Activated naive CD4-positive, alpha-beta T cell treated with Interleukin-2 at 50 U/mL for 16 hours (primary cell): ENCODE results near the gene GPSM3.
"Not testable (repeated sequence)": the region's sequence is repeated elsewhere in the genome, so short reads cannot be mapped to it uniquely, and the experiment has no call there.

ENCODE experiments used
- DNase-seq: peaks from one replicate; pipeline ENCODE4 v3.0.0-alpha.2; 2020

GPSM3 gene

DNA sequence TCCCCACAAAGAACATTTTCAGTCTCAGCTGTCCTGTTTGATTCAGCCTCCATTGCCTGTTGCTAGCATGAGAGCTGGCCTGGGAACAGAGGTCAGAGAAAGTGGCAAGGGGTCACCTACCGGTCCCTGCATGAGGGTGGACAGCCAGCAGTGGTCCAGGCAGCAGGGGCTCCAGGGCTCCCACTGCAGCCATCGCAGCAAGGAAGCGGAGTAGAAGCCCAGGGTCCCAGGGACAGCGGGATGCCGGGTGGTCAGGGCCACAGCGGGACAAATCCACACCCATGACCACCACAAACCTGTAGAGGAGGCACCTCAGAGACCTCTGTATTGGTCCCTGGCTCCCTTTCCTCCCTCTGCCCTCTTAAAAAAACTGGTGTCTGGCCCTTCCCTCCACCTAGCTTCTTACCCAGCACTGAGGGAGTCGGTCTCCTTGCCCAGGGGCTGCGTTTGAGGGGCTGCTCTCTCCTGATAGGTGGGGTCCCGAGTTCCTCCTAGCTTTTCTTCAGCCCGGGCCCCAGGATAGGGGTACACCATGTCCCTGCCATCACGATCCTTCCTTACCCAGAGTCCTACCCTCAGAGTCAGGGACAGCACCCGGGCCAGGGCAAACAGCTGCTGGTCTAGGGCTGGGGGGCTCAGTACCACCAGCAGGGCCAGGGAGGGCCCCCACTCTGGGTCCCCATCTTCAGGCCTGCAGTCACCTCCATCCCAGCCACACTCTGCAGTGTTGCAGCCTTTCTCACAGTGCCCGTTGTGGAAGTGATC is 8.4 kb upstream of the GPSM3 start:
- no peak for DNase-seq

DNA sequence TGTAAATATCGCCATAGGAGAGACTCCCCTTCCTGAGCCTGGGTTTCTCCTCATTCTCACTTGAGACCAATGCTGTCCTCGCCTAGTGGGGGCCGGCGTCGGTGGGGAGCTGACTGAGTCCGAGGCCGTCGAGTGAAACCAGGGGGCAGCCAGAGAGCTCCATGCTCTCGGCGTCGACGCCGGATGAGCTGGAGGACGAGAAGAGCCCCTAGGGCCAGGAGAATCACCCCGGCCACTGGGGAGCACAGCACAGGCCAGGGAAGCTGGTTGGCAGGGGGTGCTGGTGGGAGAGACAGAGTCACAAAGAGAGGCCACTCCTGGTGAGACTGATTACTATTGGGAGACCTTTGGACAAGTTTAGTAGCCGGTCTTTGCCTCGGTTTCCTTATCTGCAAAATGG is 6.4 kb upstream of the GPSM3 start:
- DNase-seq = no peak

DNA sequence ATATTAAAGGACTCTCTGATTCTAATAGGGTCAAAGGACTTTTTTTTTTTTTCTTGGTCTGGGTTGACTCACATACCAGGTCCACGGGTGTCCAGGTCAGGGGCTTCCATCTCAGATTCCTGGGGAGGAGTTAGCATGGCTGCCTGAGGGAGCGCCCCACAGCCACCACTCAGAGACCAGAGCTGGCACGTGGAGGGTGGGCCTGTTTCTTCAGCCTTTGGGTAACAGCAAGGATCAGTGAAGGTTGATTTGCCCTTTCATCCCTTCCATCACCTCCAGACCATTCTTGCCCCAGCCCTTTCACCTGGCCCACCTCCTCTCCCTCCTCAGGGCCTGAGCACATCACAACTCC is 5.9 kb upstream of the GPSM3 start:
- DNase-seq = no peak

DNA sequence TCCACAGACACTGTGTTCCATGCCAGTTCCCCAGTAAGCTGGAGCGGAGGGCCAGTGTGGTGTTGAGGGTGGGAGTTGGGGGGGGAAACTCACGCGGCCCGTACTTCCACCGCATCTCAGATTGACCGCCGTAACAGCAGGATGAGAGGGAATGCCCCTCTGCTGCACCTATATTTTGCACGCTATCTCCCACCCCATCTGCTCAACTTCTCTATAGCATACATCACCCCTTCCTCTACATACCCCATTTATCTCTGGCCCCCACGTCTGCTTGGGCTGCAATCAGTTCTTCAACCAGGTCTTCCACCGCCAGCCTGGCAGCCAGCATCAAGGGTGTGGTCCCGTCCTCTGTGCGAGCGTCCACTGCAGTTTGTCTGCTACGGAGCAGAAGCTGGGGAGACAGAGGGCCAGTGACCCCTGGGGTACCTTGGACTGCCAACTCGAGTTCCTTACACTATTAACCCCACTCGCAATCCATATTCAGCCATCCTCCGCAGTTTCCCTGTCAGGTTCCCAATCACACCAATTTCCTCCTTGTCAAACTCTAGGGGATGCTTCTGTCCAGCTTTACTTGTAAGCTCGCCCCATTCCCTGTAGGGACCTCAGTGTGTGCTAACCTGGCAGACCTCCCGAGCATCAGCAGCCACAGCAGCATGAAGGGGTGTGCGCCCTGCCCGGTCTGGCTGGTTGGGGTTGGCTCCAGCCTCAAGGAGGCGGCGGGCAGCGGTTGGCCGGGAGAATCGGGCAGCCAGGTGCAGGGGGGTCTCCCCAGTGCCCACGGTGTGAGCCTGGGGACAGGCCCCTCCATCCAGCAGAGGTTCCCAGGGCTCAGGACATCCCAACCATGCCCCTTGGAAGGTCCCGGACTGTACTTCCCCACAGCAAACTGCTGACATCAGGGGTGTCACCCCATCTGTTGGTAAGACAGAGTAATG is 4.5 kb upstream of the GPSM3 start:
- no peak for DNase-seq

DNA sequence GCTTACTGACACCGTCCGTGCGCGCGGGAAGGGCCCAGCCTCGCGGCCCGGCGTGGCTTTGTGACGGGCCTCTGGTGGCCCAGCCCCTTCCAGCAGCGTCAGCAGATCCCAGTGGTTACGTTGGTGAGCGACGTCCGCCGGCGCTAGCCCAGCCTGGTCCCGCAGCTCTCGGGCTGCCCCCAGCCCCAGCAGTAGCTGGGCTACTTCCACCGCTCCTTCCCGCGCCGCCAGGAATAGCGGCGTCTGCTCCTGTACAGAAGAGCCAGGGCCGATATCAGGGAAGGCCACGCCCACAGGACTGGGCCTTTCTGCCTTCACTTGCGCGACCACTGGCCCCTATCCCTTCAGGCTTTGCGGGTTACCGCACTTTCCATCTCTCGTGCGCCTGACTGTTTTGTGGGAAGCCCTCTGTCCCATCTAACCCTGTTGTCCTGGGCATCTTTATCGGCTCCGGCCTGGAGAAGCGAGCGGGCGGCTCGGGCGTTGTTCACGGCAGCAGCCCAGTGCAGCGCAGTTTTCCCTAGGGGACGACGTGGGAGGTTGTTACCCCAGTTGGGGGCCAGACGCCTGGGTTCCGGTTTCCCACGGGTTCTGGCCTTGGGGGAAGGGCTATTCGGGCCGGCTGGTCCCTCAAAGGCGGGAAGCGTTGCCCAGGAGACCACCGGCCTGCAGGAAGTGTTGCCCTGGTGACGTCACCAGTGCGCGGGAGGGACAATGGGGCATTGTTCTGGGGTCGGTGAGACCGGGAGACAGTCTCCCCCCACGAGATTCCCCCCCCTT is 3.6 kb upstream of the GPSM3 start:
- DNase-seq = peak; percentile 59

DNA sequence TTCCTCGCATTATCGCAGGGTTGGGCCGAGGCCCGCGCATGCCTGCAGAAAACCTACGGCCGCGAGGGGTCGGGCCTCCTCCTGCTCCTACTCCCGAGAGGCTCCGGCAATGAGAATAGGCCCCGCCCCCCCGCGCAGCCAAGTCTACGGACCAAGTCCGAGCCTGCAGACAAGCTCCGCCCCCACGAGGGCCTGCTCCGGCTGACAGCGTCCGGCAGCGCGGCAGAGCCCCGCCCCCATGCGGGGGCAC is 3.1 kb upstream of the GPSM3 start:
- DNase-seq = peak; percentile 100

DNA sequence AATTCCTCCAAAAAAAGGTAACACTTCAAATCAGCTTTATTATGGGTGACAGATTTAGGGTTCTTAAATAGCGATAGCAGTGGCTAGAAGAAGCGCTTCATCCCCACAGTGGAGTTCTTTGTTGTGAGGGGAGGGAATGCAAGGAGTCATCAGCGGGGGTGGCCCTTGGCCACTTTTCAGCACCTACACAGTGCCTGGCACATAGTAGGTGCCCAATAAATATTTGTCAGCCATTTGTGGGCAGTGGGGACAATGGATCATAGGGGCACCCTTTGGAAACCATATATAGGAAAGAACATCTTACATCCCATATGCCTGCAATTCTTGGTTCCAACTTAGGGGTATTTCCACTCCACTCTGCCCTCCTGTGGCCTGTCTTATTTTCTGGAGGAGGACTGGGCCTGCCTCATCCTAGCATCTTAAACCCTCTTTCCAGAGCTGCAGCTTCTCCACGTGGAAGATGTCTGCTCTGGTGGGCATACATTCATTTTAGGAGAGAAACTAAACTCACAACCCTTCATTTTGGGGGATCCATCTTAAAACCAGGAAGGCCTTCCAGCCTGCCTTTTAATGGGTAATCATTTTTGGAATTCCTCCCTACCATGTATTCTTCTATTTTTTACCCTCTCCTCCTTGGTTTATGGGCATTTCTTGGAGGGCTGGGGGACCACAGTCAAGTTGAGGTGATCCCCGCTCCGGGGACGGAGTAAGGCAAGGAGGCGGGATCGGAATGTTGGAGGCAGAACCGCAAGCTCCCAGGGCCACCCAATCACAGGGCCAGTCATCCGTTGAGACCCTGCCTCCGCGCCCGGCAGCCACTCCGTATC is 2.6 kb upstream of the GPSM3 start:
- DNase-seq = peak; percentile 36

DNA sequence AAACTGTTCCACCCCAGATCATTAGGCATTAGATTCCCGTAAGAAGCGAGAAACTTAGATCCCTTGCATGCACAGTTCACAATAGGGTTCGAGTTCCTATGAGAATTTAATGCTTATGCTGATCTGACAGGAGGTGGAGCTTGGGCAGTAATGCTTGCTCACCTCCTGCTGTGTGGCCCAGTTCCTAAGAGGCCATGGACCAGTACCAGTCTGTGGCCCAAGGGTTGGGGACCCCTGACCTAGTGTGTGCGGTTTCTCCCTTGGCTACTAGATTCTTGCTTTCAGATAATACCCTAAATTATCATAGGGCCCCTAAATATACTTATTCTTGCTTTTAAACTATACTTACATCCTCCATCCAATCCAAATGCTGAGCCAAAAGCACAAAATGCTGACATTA is 1.9 kb upstream of the GPSM3 start:
- DNase-seq = no peak

DNA sequence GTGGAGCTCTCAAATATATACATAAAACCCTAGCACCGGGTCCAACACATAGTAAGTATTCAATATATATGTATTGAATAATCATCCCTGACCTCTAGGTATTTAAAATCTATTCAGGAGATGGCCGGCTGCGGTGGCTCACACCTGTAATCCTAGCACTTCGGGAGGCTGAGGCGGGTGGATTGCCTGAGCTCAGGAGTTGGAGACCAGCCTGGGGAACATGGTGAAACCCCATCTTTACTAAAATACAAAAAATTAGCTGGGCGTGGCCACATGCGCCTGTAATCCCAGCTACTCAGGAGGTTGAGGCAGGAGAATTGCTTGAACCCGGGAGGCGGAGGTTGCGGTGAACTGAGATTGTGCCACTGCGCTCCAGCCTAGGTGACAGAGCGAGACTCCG is 653 bp upstream of the GPSM3 start:
- DNase-seq = not testable (repeated sequence)

DNA sequence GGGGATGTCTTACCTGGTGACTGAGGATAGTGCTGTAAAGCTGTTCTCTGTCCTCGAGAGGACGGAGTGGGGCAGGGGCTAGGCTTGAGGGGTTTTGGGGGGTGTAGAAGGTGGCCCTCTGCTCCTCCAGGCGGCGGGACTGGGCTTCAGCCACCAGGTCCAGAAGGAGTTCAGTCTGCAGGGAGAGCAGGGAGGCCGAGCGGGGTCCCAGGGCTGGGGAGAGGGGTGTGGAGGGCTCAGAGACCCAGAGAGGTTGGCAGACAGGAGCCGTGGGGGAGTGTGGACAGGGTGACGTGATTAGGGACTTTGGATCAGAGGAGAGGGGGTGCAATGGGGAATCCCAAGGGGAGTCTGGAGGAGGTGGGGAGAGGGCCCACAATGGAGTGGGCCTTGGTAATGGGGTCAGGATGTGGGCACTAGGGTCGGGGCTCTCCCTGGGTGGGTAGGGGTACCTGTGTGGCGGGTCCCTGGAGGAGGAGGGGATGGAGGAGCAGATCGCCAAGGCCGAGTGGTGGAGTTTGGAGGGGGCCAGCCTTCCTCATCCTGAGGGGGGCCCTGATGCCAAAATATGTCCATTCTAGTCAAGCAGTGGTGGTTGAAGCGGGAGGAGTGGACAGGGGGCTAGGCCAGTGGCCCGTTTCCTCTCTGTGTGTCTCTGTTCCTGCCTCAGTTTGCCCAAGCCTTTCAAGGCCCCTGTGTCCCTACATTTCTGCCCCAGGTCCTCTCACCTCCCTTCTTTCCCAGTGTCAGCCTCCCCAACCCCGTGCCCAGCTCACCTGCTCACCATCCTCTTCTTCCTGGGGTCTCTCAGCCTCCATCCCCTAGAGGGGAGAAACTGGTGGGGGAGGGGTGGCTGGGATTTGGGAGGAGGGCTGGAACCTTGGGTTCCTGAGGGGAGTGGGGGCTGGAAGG is 491 bp downstream of the GPSM3 start:
- peak; percentile 22 for DNase-seq

DNA sequence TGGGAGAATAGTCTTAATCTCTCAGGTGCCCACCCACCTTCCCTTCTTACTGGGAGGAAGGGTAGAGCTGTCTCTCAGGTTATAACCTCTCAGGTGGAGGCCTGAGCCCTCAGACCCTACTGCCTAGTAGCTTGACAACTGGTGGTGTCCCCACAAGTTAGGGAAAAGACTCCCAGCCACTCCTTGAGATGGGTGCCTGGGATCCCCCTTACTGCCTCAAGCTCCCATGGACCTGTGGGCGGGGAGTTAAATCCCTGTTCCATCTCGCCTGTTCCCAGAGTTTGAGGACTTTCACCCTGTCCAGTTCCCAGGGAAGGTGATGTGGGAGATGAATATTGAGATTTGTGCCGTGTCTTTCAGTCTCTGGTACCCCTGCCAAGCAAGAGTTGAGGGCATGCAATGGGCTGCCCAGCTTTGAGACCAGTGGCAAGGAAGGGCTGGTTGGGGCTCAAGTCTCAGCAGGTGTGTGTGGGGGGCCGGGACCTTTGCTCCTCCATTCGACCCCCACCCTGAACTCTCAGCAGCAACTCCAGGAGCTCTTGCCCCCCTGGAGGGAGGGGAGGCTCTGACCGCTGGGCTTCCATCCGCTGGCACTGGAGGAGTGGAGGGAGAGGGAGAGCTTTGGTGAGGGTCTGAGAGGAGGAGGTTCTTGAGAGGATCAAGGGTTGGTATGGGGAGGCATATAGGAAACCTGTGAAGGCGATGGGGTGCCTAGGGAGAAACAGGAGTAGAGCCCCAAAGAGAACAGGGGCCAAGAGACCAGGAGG is 1.3 kb downstream of the GPSM3 start:
- DNase-seq = no peak

DNA sequence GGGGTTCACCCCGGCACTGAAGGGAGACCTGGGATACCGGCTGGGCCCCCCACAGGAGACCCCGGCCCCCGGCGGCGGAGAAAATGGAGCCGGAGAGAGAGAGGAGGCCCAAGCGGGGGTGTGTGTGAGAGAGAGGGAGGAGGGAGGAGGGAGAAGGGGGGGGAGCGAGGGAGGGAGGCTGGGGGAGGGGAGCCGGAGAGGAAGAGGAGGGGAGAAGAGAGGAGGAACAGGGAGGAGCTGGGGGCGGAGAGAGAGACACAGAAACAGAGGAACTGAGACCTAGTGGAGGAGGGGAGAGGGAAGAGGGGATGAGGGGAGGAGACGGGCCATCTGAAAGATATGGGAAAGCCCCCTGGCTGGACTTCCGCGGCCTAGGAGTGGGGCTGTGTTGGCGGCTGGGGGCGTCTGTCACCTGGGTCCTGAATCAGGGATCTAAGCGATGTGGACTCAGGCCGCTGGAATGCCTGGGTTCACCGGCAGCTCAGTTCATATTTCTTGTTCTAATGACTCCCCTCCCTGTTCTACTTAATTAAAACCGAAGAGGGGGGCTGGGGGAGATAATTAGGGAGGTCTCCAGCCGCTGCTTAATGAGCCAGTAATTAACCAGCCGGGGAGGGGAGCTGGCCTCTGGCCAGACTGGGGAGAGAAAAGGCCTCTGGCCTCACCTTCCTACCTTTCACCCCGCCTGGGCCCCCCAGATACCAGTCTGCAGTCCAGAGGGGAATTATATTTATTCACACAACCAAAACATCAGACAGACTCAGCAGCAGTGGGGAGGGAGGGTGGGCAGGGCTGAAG is 2.2 kb downstream of the GPSM3 start, which contains the start of gene PBX2:
PBX2 (minus strand) TSS at position 149 of the 798 bp plus-strand sequence. CDS start 287 bp downstream, outside the sequence.
- DNase-seq = peak; percentile 80

DNA sequence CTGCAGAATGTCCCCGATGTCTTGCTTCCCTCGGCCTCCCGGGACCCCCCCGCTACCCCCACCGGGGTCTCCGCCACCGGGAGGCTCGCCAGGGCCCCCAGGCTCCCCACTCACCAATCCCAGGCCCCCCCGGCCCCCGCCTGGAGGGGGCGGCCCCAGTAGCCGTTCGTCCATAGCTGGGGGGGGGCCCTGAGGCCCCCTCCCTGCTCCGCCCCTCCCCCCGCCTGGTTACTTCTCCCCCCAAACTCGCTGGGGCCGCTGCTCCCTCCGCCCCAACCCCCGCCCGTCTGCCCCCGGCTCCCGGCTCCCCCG is 2.7 kb downstream of the GPSM3 start:
- DNase-seq = no peak

DNA sequence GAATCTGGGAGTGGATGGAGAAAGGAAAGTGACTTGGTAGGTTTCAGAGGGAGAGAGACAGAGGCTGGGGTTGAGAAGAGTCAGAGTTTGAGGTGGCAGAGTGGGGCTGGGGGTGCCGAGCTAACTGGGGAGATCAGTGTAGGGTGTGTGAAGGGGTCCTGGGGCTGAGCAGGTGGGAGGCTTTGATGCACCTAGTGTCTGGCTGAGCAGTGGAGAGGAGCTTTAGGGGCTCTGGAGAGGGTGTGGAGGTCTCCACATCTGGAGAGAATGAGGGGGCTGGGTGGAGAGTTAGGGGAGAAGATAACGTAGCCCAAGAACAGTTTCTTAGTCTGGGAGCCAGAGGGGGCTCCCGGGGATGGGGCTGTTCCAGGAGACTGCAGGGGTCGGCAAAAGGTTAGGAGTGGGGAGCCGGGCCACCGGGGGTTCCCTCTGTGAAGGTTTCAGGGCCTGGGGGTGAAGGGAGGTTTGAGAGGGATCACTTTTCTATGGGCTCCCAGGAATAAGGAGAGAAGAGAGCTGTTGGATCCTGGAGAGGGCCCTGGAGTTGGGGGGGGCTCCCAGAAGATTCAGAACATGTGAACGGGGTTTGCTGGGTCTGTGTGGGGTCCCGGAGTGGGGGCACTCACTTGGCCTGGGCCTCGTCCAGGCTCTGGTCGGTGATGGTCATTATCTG is 3.2 kb downstream of the GPSM3 start:
- DNase-seq = no peak

DNA sequence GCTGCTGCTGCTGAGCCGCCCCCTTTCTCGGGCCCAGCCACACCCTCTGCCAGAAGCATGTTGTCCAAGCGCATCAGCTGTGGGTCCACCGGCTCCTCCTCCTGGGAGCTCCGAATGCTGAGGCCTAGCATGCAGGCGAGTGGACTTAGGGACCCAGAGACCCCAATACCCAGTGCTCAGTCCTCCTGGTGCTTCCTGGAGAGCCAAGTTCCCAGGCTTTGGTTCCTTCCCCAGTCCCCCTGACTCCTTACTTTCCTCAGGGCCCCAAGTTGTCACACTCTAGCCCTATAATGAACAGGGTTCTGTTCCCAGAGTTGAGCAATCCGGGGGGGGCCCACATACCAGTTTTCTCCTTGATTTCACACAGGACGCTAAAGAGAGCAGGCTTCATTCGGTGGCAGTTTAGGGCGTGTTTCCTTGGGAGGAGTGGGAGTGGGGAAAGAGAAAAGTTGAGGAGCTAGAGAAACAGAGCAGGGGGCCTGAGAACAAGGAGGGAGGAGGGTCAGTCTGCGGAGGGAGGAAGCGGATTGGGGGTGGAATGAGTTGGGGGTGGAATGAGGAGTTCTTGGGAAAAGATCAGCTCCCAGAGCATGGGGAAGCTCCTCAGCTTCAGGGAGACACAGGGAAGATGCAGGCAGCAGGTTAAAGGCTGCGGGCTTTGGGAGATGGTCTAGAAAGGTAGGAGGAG is 3.9 kb downstream of the GPSM3 start:
- DNase-seq = no peak

DNA sequence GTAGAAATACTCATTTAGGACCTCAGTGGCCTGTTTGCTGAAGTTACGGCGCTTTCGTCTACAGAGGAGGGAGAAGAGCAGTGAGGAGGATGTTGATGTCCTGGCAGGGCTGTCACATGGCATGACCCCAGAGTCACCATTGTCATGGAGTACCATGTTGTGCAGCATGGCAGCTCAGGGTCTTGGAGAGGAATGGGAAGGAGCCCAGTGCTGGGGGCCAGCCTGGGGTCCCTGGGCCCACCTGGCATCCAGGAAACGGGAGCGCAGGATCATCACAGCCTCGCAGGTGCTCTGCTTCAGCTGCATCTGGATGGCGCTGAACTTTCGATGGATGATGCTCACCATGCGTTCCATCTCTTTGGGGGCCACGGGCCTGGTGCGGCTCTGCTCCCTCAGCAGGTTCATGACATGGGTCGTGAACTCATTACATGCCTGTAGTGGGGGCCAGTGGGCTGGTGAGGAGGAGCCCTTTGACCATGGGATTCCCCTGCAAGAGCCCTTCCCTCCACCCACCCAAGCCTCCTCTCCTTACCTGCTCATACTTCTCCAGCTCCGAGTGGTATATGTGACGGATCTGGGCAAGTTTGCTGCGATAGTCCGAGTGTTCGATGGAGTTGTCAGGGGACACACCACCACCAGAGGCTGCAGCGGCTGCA is 4.6 kb downstream of the GPSM3 start:
- not testable (repeated sequence) for DNase-seq

DNA sequence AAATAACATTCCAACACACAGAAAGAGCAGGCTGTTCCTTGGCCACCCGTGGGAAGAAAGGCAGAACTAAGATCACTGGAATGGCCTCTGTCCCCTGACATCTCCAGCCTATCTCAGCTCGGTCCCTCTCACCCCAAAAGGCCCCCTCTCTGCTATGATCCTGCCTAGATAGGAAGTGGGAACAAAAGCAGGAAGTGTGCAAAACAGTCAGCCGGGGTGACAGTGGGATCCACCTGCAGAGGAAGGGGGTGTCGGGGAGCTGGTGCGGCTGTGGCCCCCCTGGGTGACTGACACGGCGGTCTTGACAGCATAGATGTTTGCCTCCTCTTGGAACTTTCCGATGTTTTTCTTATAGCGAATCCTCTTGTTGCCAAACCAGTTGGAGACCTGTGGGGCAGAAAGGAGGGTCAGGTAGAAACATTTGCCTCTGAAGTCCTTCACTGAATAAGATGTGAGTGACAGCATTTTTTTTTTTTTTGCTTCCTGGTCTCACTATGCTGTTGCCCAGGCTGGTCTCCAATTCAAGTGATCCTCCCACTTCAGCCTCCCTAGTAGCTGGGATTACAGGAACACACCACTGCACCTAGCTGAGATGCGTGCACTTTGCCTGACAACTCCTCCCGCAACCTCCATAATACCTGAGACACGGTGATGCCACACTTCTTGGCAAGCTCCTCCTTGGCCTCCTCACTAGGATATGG is 5.3 kb downstream of the GPSM3 start:
- no peak for DNase-seq
